Panc1 (cell line): ENCODE measurements around the gene RAB39A. TPM values are rescaled to one million over a fixed set of nuclear protein-coding genes. Genes with fewer than 3 reads are reported as not detected.
A peak's percentile ranks its signal among the peaks of the same experiment; 100 is the strongest.

Experiments used
- ATAC-seq: fragments of 200-7000 bp; cut with Tn5 transposase; 2 replicates; pipeline ENCODE4 v1.9.1; 2020; ENCODE audit warnings: mild to moderate bottlenecking, moderate library complexity
- BruUV-seq: library from RNA; stranded (reverse); fragments of 400-500 nt; replicated peaks from 2 replicates; lab custom pipeline; 2021; lab: Mats Ljungman, UMichigan
- CTCF ChIA-PET: fragments of 300-600 bp; sonication (Branson Sonifier 250); formaldehyde crosslinking; loops from one replicate; lab custom pipeline; 2022; ENCODE audit warnings: antibody characterized with exemption; lab: Charles Lee
- POLR2A ChIA-PET: fragments of 300-600 bp; sonication (Branson Sonifier 250); formaldehyde crosslinking; loops from one replicate; lab custom pipeline; 2022; ENCODE audit warnings: antibody characterized with exemption; lab: Charles Lee
- DNase-seq: peaks from one replicate; pipeline ENCODE4 v3.0.0-alpha.2; 2010; ENCODE audit warnings: low read depth, low spot score
- H3K27ac ChIP-seq: 2 replicates; pipeline ENCODE4 v1.5.1; 2011; ENCODE audit warnings: mild to moderate bottlenecking, low read length, inconsistent platforms
- H3K27me3 ChIP-seq: fragments of 200-500 bp; sonication (Bioruptor generic); 2 replicates; pipeline ENCODE4 v1.6.0; 2014; ENCODE audit warnings: low read length, inconsistent platforms; ENCODE audit not compliant: control insufficient read depth, insufficient read depth
- H3K36me3 ChIP-seq: fragments of 200-500 bp; sonication (Bioruptor generic); 2 replicates; pipeline ENCODE4 v1.5.1; 2014; ENCODE audit warnings: inconsistent platforms, mild to moderate bottlenecking, low read length, moderate library complexity; ENCODE audit not compliant: control insufficient read depth, insufficient read depth
- H3K4me1 ChIP-seq: 2 replicates; pipeline ENCODE4 v1.5.1; 2011; ENCODE audit warnings: inconsistent platforms, mild to moderate bottlenecking, low read length, moderate library complexity; ENCODE audit not compliant: control insufficient read depth, insufficient read depth
- H3K4me3 ChIP-seq, 2 experiments: 2 replicates each; pipeline ENCODE4 v1.5.1; 2011 to 2012; ENCODE audit warnings: low read depth in 2 of 2, low read length in 2 of 2, mild to moderate bottlenecking in 2 of 2, inconsistent platforms in 1 of 2, moderate library complexity in 1 of 2
- H3K9me3 ChIP-seq: fragments of 200-500 bp; sonication (Bioruptor generic); 2 replicates; pipeline ENCODE4 v1.5.1; 2014; ENCODE audit warnings: low read depth, mild to moderate bottlenecking, inconsistent platforms, low read length, moderate library complexity; ENCODE audit not compliant: control insufficient read depth, insufficient read depth
- POLR2AphosphoS5 ChIP-seq: IDR thresholded peaks from 2 replicates; pipeline ENCODE4 v1.6.1; 2012; ENCODE audit warnings: mild to moderate bottlenecking, low read depth, low read length, moderate library complexity
- SIN3A ChIP-seq: IDR thresholded peaks from 2 replicates; pipeline ENCODE4 v1.6.1; 2012; ENCODE audit warnings: low read depth, mild to moderate bottlenecking, low read length, moderate library complexity, borderline replicate concordance; ENCODE audit not compliant: insufficient read depth
- TCF7L2 ChIP-seq: IDR thresholded peaks from 2 replicates; pipeline ENCODE4 v1.6.1; 2011; ENCODE audit warnings: mild to moderate bottlenecking, low read depth, low read length, inconsistent platforms
- in situ Hi-C: cut with HindIII; loops from 2 replicates; pipeline ENCODE4 v1.10.0; 2016; ENCODE audit warnings: low sequenced_read_pairs, low pct_unique_long_range_greater_than_20kb
- intact Hi-C: fragments of 100-400 bp; cut with micrococcal nuclease; formaldehyde crosslinking; loops from one replicate; pipeline ENCODE4 v1.10.0; 2022; ENCODE audit not compliant: unreplicated experiment
- total RNA-seq: library from RNA; stranded (reverse); gene quantifications from one replicate; pipeline ENCODE4 v1.2.1, GENCODE V29; 2021; ENCODE audit not compliant: unreplicated experiment
- TF ChIP-seq, protein P1 (sequence below): fragments of 450-650 bp; IDR thresholded peaks from 2 replicates; pipeline ENCODE4 v1.5.1; 2017; ENCODE audit warnings: mild to moderate bottlenecking
- TF ChIP-seq, protein P2 (sequence below), 2 experiments: IDR thresholded peaks; 2 replicates each; pipeline ENCODE4 v1.6.1; 2011 to 2012; ENCODE audit warnings: low read depth in 2 of 2, control low read depth in 1 of 2, low read length in 1 of 2, mild to moderate bottlenecking in 1 of 2, moderate library complexity in 1 of 2; ENCODE audit not compliant: insufficient read depth in 1 of 2

Gene RAB39A
- total RNA-seq, 1 experiment from 2014 or later = 3.3 TPM

DNA sequence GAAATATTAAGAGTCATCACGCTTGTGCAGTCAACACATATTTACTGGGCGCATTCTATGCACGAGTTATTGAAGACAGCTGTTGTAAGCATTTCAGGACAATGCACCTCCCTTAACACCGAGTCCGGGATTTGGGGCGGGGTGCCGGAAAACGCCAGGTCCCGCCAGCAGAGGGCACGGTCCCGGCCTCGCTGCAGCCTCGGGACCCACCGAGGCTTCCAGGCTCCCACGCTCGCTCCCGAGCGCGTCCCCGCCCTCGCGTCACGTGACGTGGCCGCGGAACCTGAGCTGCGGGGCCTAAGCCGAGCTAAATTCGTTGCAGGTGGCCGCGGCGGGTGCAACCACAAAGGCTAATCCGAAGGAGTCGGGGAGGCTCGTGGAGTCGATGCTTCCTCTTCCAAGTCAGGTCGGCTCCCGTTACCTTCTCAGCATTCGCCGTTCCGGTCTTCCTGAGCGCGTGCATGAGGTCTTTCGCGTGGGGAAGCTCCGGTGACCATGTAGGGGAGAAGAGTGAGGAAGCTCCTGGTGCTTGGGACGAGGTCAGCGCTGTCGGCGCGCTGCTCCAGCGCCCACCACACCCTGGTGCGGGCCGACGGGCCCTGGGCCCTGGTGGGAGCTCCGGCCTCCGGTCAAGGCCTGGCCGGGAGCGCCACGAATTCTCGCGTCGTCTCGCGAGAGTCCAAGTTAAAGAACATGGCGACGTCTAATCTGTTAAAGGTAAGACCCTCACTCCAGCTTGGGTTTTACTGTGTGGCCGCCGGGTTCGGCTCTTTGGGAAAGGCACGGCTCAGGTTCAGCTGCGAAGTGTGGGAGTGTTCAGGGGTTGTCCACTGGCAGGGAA is 80.6 kb downstream of the RAB39A start, which contains the start of gene CUL5:
TSS of gene CUL5 (plus strand) at position 243 of the 841 bp plus-strand sequence. CDS start at position 694, 451 bp downstream.
- CTCF ChIA-PET = interaction anchor here (0.6 to 1.9 kb wide), 11 partner anchors 9 to 265 kb away, joined by 3 to 8 read pairs (median 4); no protein-coding TSS in a partner anchor
- peak; percentile 95 for ATAC-seq
- in situ Hi-C loops = no loop called here
- Histone ChIP-seq H3K4me3 (peak within 1 kb of the TSS; percentile 86), H3K4me1 (peaks cover 14% of the 10 kb centered on the region), H3K27ac (peak within 1 kb of the TSS; percentile 97), H3K9me3 (no peaks in the 10 kb centered on the region), H3K36me3 (no peaks in the 10 kb centered on the region; the same call in 1 of the 2 replicates), H3K27me3 (no peaks in the 10 kb centered on the region)
- TF ChIP-seq POLR2AphosphoS5 (peak; percentile 93), SIN3A (no peak), TCF7L2 (peak; percentile 65)
- TF ChIP-seq, protein P1, sequence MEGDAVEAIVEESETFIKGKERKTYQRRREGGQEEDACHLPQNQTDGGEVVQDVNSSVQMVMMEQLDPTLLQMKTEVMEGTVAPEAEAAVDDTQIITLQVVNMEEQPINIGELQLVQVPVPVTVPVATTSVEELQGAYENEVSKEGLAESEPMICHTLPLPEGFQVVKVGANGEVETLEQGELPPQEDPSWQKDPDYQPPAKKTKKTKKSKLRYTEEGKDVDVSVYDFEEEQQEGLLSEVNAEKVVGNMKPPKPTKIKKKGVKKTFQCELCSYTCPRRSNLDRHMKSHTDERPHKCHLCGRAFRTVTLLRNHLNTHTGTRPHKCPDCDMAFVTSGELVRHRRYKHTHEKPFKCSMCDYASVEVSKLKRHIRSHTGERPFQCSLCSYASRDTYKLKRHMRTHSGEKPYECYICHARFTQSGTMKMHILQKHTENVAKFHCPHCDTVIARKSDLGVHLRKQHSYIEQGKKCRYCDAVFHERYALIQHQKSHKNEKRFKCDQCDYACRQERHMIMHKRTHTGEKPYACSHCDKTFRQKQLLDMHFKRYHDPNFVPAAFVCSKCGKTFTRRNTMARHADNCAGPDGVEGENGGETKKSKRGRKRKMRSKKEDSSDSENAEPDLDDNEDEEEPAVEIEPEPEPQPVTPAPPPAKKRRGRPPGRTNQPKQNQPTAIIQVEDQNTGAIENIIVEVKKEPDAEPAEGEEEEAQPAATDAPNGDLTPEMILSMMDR = peak; percentile 99
- TF ChIP-seq, protein P2, sequence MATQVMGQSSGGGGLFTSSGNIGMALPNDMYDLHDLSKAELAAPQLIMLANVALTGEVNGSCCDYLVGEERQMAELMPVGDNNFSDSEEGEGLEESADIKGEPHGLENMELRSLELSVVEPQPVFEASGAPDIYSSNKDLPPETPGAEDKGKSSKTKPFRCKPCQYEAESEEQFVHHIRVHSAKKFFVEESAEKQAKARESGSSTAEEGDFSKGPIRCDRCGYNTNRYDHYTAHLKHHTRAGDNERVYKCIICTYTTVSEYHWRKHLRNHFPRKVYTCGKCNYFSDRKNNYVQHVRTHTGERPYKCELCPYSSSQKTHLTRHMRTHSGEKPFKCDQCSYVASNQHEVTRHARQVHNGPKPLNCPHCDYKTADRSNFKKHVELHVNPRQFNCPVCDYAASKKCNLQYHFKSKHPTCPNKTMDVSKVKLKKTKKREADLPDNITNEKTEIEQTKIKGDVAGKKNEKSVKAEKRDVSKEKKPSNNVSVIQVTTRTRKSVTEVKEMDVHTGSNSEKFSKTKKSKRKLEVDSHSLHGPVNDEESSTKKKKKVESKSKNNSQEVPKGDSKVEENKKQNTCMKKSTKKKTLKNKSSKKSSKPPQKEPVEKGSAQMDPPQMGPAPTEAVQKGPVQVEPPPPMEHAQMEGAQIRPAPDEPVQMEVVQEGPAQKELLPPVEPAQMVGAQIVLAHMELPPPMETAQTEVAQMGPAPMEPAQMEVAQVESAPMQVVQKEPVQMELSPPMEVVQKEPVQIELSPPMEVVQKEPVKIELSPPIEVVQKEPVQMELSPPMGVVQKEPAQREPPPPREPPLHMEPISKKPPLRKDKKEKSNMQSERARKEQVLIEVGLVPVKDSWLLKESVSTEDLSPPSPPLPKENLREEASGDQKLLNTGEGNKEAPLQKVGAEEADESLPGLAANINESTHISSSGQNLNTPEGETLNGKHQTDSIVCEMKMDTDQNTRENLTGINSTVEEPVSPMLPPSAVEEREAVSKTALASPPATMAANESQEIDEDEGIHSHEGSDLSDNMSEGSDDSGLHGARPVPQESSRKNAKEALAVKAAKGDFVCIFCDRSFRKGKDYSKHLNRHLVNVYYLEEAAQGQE (IDR thresholded peaks at IDR 0.05; ENCODE audit: insufficient read depth in 1 of 2, low read depth in 2 of 2, low read length in 1 of 2) = peak in 1 of 2 experiments; percentile 70; a peak in 2 of 4 replicates
- intact Hi-C loops = no loop called here
- peak; percentile 76 for DNase-seq
- POLR2A ChIA-PET = interaction anchor here (0.6 to 0.9 kb wide), 2 partner anchors 10 to 67 kb away, joined by 3 to 5 read pairs; no protein-coding TSS in a partner anchor
- TSS peak; percentile 92 for BruUV-seq

GRCh38 chr11:108009497-108010370 is 81.5 kb downstream of the RAB39A start:
- in situ Hi-C loops (no loop called here), intact Hi-C loops (no loop called here)
- H3K36me3 ChIP-seq = no peaks in the 10 kb centered on the region; the same call in 1 of the 2 replicates
- H3K9me3 ChIP-seq = no peaks in the 10 kb centered on the region
- TF ChIP-seq, protein P2 (IDR thresholded peaks at IDR 0.05; ENCODE audit: insufficient read depth in 1 of 2, low read depth in 2 of 2, low read length in 1 of 2) = no peak
- no peak for TF ChIP-seq TCF7L2
- TF ChIP-seq, protein P1 = no peak
- peak overlapping the region; percentile 97 for H3K27ac ChIP-seq
- peaks cover 14% of the 10 kb centered on the region for H3K4me1 ChIP-seq
- no peaks in the 10 kb centered on the region for H3K27me3 ChIP-seq
- peak overlapping the region; percentile 86 for H3K4me3 ChIP-seq
- TSS peak; percentile 76 for BruUV-seq
- ATAC-seq (peak; percentile 24), DNase-seq (no peak)
- CTCF ChIA-PET = interaction anchor here (0.6 to 1.9 kb wide), 6 partner anchors 8 to 145 kb away, joined by 3 to 8 read pairs (median 4); no protein-coding TSS in a partner anchor
- POLR2A ChIA-PET = interaction anchor here (0.6 to 0.9 kb wide), 2 partner anchors 9 to 68 kb away, joined by 3 to 5 read pairs; no protein-coding TSS in a partner anchor
